ENCODE data around the gene RPTOR. TPM values are rescaled to one million over a fixed set of nuclear protein-coding genes. Genes with fewer than 3 reads are reported as not detected.

The RPTOR gene
- total and polyA plus RNA-seq, 12 donors = 7.9 to 30.3 (median 25.6) TPM

DNA sequence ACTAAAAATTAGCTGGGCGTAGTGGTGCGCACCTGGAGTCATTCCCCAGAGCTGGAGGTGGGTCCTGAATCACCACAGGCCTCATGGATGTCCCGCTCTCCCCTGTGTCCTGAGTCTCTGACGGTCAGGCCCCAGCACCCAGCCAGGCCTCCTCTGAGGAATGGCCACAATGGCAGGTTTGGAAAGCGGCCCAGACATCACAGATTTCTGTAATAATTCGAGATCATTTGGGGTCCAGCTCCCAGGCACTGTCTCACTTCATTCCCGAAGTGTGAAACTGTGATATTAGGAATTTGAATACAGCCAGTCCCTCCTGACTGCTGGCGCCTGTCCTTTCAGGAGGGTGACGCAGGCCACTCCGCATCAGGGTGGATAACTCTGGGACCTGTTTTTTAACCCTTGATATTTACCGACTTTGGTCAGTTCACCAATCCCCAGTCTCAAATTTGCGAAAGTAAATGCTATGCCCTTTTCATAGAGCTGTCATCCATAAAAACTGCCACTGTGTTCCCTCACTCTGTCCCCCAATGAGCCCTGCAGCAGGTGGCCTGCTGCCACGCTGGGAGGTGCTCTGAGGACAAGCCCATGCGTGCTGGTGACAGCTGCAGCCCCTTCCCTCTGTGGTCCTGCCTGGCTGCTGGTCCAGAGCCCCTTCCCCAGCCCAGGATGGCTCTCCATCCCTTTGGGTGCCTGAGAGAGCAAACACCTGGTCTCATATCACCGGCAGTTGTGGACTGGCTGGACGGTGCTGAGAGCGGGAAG, 28.3 kb upstream of the RPTOR start:
- no peak for DNase-seq
- TF ChIP-seq, protein P1, sequence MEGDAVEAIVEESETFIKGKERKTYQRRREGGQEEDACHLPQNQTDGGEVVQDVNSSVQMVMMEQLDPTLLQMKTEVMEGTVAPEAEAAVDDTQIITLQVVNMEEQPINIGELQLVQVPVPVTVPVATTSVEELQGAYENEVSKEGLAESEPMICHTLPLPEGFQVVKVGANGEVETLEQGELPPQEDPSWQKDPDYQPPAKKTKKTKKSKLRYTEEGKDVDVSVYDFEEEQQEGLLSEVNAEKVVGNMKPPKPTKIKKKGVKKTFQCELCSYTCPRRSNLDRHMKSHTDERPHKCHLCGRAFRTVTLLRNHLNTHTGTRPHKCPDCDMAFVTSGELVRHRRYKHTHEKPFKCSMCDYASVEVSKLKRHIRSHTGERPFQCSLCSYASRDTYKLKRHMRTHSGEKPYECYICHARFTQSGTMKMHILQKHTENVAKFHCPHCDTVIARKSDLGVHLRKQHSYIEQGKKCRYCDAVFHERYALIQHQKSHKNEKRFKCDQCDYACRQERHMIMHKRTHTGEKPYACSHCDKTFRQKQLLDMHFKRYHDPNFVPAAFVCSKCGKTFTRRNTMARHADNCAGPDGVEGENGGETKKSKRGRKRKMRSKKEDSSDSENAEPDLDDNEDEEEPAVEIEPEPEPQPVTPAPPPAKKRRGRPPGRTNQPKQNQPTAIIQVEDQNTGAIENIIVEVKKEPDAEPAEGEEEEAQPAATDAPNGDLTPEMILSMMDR (IDR thresholded peaks at IDR 0.05) = no peak
- intact Hi-C loops (cut with DNase I) = no loop called here
- H3K4me3 ChIP-seq = no peak overlapping the region
- H3K9me3 ChIP-seq = no peaks in the 10 kb centered on the region
- no peak overlapping the region for H3K27ac ChIP-seq
- H3K36me3 ChIP-seq = no peaks in the 10 kb centered on the region
- 73 to 74% methylated on average over 17 of the region's 17 CpGs for WGBS, 2 donors
- no peak for ATAC-seq
- H3K4me1 ChIP-seq = no peaks in the 10 kb centered on the region
- H3K27me3 ChIP-seq = peaks cover 0 to 28% (median 14%) of the 10 kb centered on the region in 7 donors

DNA sequence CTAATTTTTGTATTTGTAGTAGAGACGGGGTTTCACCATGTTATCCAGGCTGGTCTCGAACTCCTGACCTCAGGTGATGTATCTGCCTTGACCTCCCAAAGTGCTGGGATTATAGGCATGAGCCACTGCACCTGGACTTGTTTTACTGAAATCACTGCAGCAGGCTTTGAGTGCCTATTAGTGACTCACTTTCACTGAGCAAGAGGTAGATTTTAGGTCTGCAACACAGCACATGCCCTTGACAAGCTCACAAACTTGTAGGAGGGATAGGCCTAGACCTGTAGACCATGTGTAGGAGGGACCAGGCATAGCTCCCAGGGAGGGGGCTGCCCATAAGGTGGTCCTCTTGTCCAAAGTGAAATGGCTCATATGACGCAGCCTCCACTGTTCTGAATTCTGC, 27.0 kb upstream of the RPTOR start:
- Histone ChIP-seq H3K27ac (no peak overlapping the region), H3K27me3 (peaks cover 0 to 20% (median 5%) of the 10 kb centered on the region in 7 donors), H3K9me3 (no peaks in the 10 kb centered on the region), H3K36me3 (no peaks in the 10 kb centered on the region), H3K4me1 (no peaks in the 10 kb centered on the region), H3K4me3 (no peak overlapping the region)
- DNase-seq (no peak), ATAC-seq (no peak)
- TF ChIP-seq, protein P1 (IDR thresholded peaks at IDR 0.05) = no peak
- 88 to 93% methylated on average over 3 of the region's 3 CpGs for WGBS, 2 donors
- intact Hi-C loops (cut with DNase I) = no loop called here

DNA sequence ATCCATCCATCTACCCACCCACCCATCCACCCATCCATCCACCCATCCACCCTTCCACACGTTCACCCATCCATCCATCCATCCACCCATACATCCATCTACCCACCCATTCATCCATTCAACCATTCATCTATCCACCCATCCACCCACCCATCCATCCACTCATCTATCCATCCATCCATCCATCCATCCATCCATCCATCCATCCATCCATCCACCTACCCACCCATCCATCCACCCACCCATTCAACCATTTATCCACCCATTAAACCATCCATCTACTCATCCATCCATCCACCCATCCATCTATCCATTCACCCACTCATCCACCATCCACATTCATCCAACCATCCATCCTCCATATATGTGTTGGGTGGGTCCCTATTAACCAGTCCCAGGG, 26.2 kb upstream of the RPTOR start:
- H3K4me1 ChIP-seq = no peaks in the 10 kb centered on the region
- H3K36me3 ChIP-seq = no peaks in the 10 kb centered on the region
- TF ChIP-seq, protein P1 (IDR thresholded peaks at IDR 0.05) = no peak
- H3K4me3 ChIP-seq = no peak overlapping the region
- no peaks in the 10 kb centered on the region for H3K9me3 ChIP-seq
- no peak overlapping the region for H3K27ac ChIP-seq
- ATAC-seq (no peak), DNase-seq (no peak)
- intact Hi-C loops (cut with DNase I) = no loop called here
- WGBS, 2 donors = 67 to 79% methylated on average over 1 of the region's 1 CpG
- peaks cover 0 to 17% (median 3%) of the 10 kb centered on the region in 7 donors for H3K27me3 ChIP-seq

DNA sequence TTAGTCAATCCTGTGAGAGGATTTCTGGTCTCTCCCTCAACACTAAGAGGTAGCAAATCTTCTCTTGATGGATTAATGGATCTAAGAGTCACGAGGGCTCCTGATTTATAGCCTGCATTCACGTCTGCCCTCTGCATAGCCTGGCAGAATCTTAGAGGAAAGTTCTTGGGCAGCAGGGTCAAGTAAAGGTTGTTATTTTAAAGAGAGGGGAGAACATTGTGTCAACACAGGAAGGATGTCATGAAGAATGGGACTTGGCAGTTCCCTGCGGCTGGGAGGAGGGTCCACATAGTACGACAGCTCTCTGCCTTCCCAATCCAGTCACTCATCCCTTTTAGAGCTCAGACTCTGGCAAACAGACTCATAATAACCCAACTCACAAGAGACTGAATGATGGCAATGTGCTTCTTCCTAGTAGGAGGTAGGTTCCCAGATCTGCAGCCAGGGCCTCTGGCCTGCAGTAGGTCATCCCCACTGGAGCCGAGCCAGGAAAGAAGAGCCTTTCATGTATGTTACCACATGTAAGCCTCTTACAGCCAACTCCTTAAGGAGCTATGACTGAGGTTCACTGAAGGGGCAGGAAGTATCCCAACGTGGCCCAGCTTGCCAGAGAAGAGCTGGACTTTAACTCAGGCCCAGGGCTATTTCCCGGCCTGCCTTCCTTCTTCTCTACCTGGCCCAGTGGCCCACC, 25.4 kb upstream of the RPTOR start:
- no peaks in the 10 kb centered on the region for H3K9me3 ChIP-seq
- DNase-seq = no peak
- no peak overlapping the region for H3K27ac ChIP-seq
- intact Hi-C loops (cut with DNase I) = no loop called here
- H3K4me3 ChIP-seq = no peak overlapping the region
- no peaks in the 10 kb centered on the region for H3K36me3 ChIP-seq
- TF ChIP-seq, protein P1 (IDR thresholded peaks at IDR 0.05) = no peak
- WGBS, 2 donors = 39 to 62% methylated on average over 7 of the region's 7 CpGs
- H3K27me3 ChIP-seq = peaks cover 0 to 17% (median 3%) of the 10 kb centered on the region in 7 donors
- ATAC-seq = no peak
- H3K4me1 ChIP-seq = no peaks in the 10 kb centered on the region
